Smooth muscle cell (in vitro differentiated cells): Measurements from ENCODE around the gene RNASE8. TPM values are rescaled to one million over a fixed set of nuclear protein-coding genes. Genes with fewer than 3 reads are reported as not detected.

Source experiments
- DNase-seq: peaks from one replicate; lab custom pipeline; 2025; ENCODE audit not compliant: unreplicated experiment; lab: John Stamatoyannopoulos, UW
- H2AFZ ChIP-seq: fragments of 200-600 bp; sonication (generic); 2 replicates; pipeline ENCODE4 v1.6.0; 2016; ENCODE audit warnings: antibody characterized with exemption, low read depth, mild to moderate bottlenecking
- H3F3A ChIP-seq: fragments of 200-600 bp; sonication (generic); 2 replicates; pipeline ENCODE4 v1.6.0; 2017; ENCODE audit warnings: antibody characterized with exemption, low read depth
- H3K27ac ChIP-seq: fragments of 200-600 bp; sonication (generic); 2 replicates; pipeline ENCODE4 v1.5.1; 2016; ENCODE audit warnings: low read depth, mild to moderate bottlenecking
- H3K27me3 ChIP-seq: fragments of 200-600 bp; sonication (generic); 2 replicates; pipeline ENCODE4 v1.6.1; 2016; ENCODE audit warnings: low read depth, mild to moderate bottlenecking
- H3K36me3 ChIP-seq: fragments of 200-600 bp; sonication (generic); 2 replicates; pipeline ENCODE4 v1.5.1; 2016; ENCODE audit warnings: low read depth
- H3K4me1 ChIP-seq: fragments of 200-600 bp; sonication (generic); 2 replicates; pipeline ENCODE4 v1.5.1; 2016; ENCODE audit warnings: low read depth
- H3K4me2 ChIP-seq: fragments of 200-600 bp; sonication (generic); 2 replicates; pipeline ENCODE4 v1.6.0; 2016; ENCODE audit warnings: mild to moderate bottlenecking
- H3K4me3 ChIP-seq: fragments of 200-600 bp; sonication (generic); 2 replicates; pipeline ENCODE4 v1.5.1; 2016; ENCODE audit warnings: mild to moderate bottlenecking
- H3K79me2 ChIP-seq: fragments of 200-600 bp; sonication (generic); 2 replicates; pipeline ENCODE4 v1.6.0; 2016; ENCODE audit warnings: low read depth, mild to moderate bottlenecking
- H3K9ac ChIP-seq: fragments of 200-600 bp; sonication (generic); 2 replicates; pipeline ENCODE4 v1.6.0; 2016; ENCODE audit warnings: low read depth
- H3K9me3 ChIP-seq: fragments of 200-600 bp; sonication (generic); replicated peaks from 2 replicates; pipeline ENCODE4 v1.5.1; 2016; ENCODE audit warnings: low read depth
- H4K20me1 ChIP-seq: fragments of 200-600 bp; sonication (generic); 2 replicates; pipeline ENCODE4 v1.6.0; 2016; ENCODE audit warnings: low read depth
- CTCF ChIP-seq: fragments of 200-600 bp; sonication (generic); IDR thresholded peaks from 2 replicates; pipeline ENCODE4 v1.5.1; 2017; ENCODE audit warnings: borderline replicate concordance, mild to moderate bottlenecking, antibody characterized with exemption; ENCODE audit not compliant: insufficient read depth, poor library complexity, severe bottlenecking
- WGBS: methylation state at CpG from one replicate; pipeline ENCODE4 v1.1.7; 2016; ENCODE audit warnings: low lambda C conversion rate; 5-methylcytosine and 5-hydroxymethylcytosine counted together
- polyA plus RNA-seq: library from polyadenylated mRNA; unstranded; fragments of >200 nt; fragmentation: Nextera tagmentation; extraction: Ambion mirVana; gene quantifications from 2 replicates; pipeline ENCODE4 v1.2.1, GENCODE V29; 2016
- total RNA-seq: library from RNA; depleted of rRNA; stranded (reverse); fragments of >200 nt; gene quantifications from 2 replicates; pipeline ENCODE4 v1.2.3, GENCODE V29; 2014

The RNASE8 gene
- total and polyA plus RNA-seq, 2 experiments from 2014 or later: not detected

GRCh38 chr14:21024585-21025370 is 32.8 kb upstream of the RNASE8 start, which contains the start of gene NDRG2:
Gene NDRG2, minus strand, starts transcription at chr14:21025061. Its CDS starts 1,746 bp downstream, at chr14:21023315.
- Histone ChIP-seq H3K36me3 (no peaks in the 10 kb centered on the region), H4K20me1 (no peaks in the 10 kb centered on the region), H3K4me2 (peak within 1 kb of the TSS; percentile 93), H3K9me3 (no peaks in the 10 kb centered on the region), H3K27ac (peak within 1 kb of the TSS; percentile 33), H3K4me1 (peaks cover 10% of the 10 kb centered on the region), H3K27me3 (no peaks in the 10 kb centered on the region), H2AFZ (peak within 1 kb of the TSS; percentile 89), H3K79me2 (no peaks in the 10 kb centered on the region), H3K9ac (peak within 1 kb of the TSS; percentile 27), H3F3A (peaks cover 28% of the 10 kb centered on the region), H3K4me3 (peak within 1 kb of the TSS; percentile 57)
- DNase-seq: peak; percentile 44
- 1% methylated on average over 26 of the region's 72 CpGs for WGBS
- TF ChIP-seq CTCF: no peak

- no peaks in the 10 kb centered on the region for H3K36me3 ChIP-seq
- H3K27me3 ChIP-seq: no peaks in the 10 kb centered on the region
- peak overlapping the region; percentile 27 for H3K9ac ChIP-seq
- peak overlapping the region; percentile 57 for H3K4me3 ChIP-seq
- peak overlapping the region; percentile 93 for H3K4me2 ChIP-seq
- WGBS: 6% methylated on average over 33 of the region's 58 CpGs
- no peaks in the 10 kb centered on the region for H3K9me3 ChIP-seq
- peak overlapping the region; percentile 33 for H3K27ac ChIP-seq
- H3K4me1 ChIP-seq: peaks cover 10% of the 10 kb centered on the region
- H2AFZ ChIP-seq: peak overlapping the region; percentile 89
- H3K79me2 ChIP-seq: no peaks in the 10 kb centered on the region
- H3F3A ChIP-seq: peaks cover 28% of the 10 kb centered on the region
- DNase-seq: peak; percentile 41
- TF ChIP-seq CTCF: no peak
- no peaks in the 10 kb centered on the region for H4K20me1 ChIP-seq
Observed at GRCh38 chr14:21025371-21026273, 32.0 kb upstream of the RNASE8 start.

- no peak for DNase-seq
- Histone ChIP-seq H3K79me2 (no peaks in the 10 kb centered on the region), H2AFZ (peak overlapping the region; percentile 21), H3K27me3 (no peaks in the 10 kb centered on the region), H3K9me3 (no peaks in the 10 kb centered on the region), H3K9ac (no peak overlapping the region), H4K20me1 (no peaks in the 10 kb centered on the region), H3F3A (peaks cover 28% of the 10 kb centered on the region), H3K27ac (peak overlapping the region; percentile 33), H3K4me1 (peaks cover 10% of the 10 kb centered on the region), H3K4me3 (peak overlapping the region; percentile 57), H3K4me2 (peak overlapping the region; percentile 93), H3K36me3 (no peaks in the 10 kb centered on the region)
- 47% methylated on average over 5 of the region's 7 CpGs for WGBS
- no peak for TF ChIP-seq CTCF
Observed at GRCh38 chr14:21026274-21026987, 31.2 kb upstream of the RNASE8 start.
